ENCODE data around the gene EMILIN1. TPM values are rescaled to one million over a fixed set of nuclear protein-coding genes. Genes with fewer than 3 reads are reported as not detected.

EMILIN1 gene
- total RNA-seq, 1 experiment from 2014 or later = 1.2 TPM

DNA sequence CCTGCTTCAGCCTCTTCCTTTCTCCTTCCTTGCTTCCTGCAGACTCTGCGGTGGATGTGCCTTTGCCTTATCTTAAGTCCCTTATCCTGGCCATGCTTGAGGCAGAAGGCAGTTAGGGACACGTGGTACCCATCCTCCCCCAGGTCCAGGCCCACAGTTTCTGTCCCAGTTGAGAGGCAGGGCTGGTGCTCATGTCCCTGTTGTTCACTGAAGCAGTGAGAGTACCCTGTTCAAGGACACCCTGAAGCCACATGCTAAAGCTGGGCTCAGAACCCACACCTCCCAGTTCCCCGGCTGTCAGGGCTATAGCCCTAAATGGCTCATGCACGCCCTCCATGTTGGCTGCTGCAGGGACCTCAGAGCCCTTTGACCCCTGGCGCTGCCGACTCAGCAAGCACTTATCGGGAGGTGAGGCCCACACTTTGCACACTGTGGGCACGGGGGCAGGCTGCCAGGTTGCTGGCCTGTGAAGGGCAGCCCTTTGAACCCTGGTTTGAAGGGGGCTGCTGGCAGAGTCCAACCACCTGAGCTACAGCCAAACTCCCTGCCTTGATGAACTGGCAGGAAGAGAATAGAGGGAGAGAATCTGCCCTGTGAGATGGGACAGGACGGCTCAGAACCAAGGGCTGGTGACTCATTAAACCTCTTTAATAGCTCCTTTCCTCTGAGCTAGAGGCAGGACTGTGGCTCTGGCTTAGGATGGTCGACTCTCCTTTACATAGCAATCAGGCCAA is 14.4 kb downstream of the EMILIN1 start:
- no peak overlapping the region for H3K4me2 ChIP-seq (ENCODE audit: insufficient read depth, insufficient read length, low read length)
- H2AFZ ChIP-seq (ENCODE audit: low read length) = no peak overlapping the region
- no peak overlapping the region for H2AK5ac ChIP-seq (ENCODE audit: insufficient read length, low read length)
- H2BK12ac ChIP-seq (ENCODE audit: insufficient read length, low read depth, low read length) = no peak overlapping the region
- H3K4me1 ChIP-seq (ENCODE audit: insufficient read depth, low read length) = no peaks in the 10 kb centered on the region
- H4K20me1 ChIP-seq (ENCODE audit: control insufficient read depth, insufficient read depth, insufficient read length) = peaks cover 3% of the 10 kb centered on the region
- no peak overlapping the region for H4K8ac ChIP-seq (replicated peaks; ENCODE audit: insufficient read length, low read depth, low read length)
- no peak overlapping the region for H4K5ac ChIP-seq (ENCODE audit: insufficient read length, low read depth, low read length)
- no peak overlapping the region for H3K4me3 Mint-ChIP-seq
- peak overlapping the region in 1 of 3 experiments; percentile 58; a peak in 1 of 7 replicates for H3K27ac Mint-ChIP-seq
- H3K23me2 ChIP-seq (ENCODE audit: insufficient read length, low read depth, low read length, poor library complexity, severe bottlenecking) = no peaks in the 10 kb centered on the region
- WGBS (ENCODE audit: extremely low coverage, insufficient read length, low lambda C conversion rate) = no CpG with 5 or more reads among the region's 10 CpGs
- no peaks in the 10 kb centered on the region for H3K36me3 Mint-ChIP-seq (ENCODE audit: insufficient read depth in 1 of 3, low read depth in 3 of 3)
- no peaks in the 10 kb centered on the region; the same call in 1 of the 2 replicates for H3K27me3 Mint-ChIP-seq (ENCODE audit: low read depth)
- H3K9ac ChIP-seq (ENCODE audit: extremely low read depth, insufficient read length, low read length) = no peak overlapping the region
- no peaks in the 10 kb centered on the region for H3K79me2 ChIP-seq (ENCODE audit: insufficient read depth, low read length)
- H3K4ac ChIP-seq (ENCODE audit: low read depth, low read length) = no peak overlapping the region
- H4K91ac ChIP-seq (ENCODE audit: insufficient read length, low read depth, low read length) = no peak overlapping the region
- no peak overlapping the region for H3K23ac ChIP-seq (ENCODE audit: insufficient read length, low read depth, low read length)
- H3K27ac ChIP-seq (ENCODE audit: insufficient read length, low read depth, low read length) = no peak overlapping the region
- no peak for DNase-seq
- H3K14ac ChIP-seq (ENCODE audit: insufficient read depth, low read length) = no peak overlapping the region
- H3K9me3 Mint-ChIP-seq = no peaks in the 10 kb centered on the region; a peak in 1 of 5 replicates
- H3T11ph ChIP-seq (ENCODE audit: low read length) = no peak overlapping the region
- H2BK15ac ChIP-seq (ENCODE audit: low read depth, low read length) = no peak overlapping the region
- TF ChIP-seq, protein P1, sequence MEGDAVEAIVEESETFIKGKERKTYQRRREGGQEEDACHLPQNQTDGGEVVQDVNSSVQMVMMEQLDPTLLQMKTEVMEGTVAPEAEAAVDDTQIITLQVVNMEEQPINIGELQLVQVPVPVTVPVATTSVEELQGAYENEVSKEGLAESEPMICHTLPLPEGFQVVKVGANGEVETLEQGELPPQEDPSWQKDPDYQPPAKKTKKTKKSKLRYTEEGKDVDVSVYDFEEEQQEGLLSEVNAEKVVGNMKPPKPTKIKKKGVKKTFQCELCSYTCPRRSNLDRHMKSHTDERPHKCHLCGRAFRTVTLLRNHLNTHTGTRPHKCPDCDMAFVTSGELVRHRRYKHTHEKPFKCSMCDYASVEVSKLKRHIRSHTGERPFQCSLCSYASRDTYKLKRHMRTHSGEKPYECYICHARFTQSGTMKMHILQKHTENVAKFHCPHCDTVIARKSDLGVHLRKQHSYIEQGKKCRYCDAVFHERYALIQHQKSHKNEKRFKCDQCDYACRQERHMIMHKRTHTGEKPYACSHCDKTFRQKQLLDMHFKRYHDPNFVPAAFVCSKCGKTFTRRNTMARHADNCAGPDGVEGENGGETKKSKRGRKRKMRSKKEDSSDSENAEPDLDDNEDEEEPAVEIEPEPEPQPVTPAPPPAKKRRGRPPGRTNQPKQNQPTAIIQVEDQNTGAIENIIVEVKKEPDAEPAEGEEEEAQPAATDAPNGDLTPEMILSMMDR (conservative IDR thresholded peaks at IDR 0.05) = no peak
- H3K27me3 ChIP-seq (ENCODE audit: insufficient read depth, low read length) = no peaks in the 10 kb centered on the region
- H2BK120ac ChIP-seq (ENCODE audit: low read depth, low read length, poor library complexity, severe bottlenecking) = no peak overlapping the region
- H3K18ac ChIP-seq (ENCODE audit: insufficient read length, low read depth, low read length) = no peak overlapping the region
- no peaks in the 10 kb centered on the region for H3K79me1 ChIP-seq (ENCODE audit: insufficient read depth, low read depth, low read length, poor library complexity, severe bottlenecking)
- H3K4me1 Mint-ChIP-seq = peaks cover 6% of the 10 kb centered on the region in 2 experiments
- no peak overlapping the region for H2BK20ac ChIP-seq (ENCODE audit: low read depth, low read length, poor library complexity, severe bottlenecking)
- no peak overlapping the region for H2BK5ac ChIP-seq (ENCODE audit: insufficient read length, low read length)
- H3K9me3 ChIP-seq (ENCODE audit: control insufficient read depth, low read depth, low read length) = no peaks in the 10 kb centered on the region
- H3K56ac ChIP-seq (ENCODE audit: insufficient read length, low read depth, low read length) = no peak overlapping the region

Measured in H9 (cell line).